T-helper 2 cell treated with Interferon-gamma antibody and Interleukin-4, amounts not matched to agents 5 μg/mL and 100 μg/mL, for 36 hours (primary cell): ENCODE measurements around the gene GNRH2.
"Not testable (repeated sequence)": the region's sequence is repeated elsewhere in the genome, so short reads cannot be mapped to it uniquely, and the experiment has no call there.

Experiments
- DNase-seq: peaks from one replicate; pipeline ENCODE4 v3.0.0; 2021; ENCODE audit warnings: low spot score
- H3K27ac Mint-ChIP-seq: one replicate; pipeline ENCODE4 v1.8.0; 2021; ENCODE audit warnings: mild to moderate bottlenecking, mixed read lengths
- H3K27me3 Mint-ChIP-seq: one replicate; pipeline ENCODE4 v1.8.0; 2021; ENCODE audit warnings: low read depth, mixed read lengths
- H3K36me3 Mint-ChIP-seq: one replicate; pipeline ENCODE4 v1.8.0; 2021; ENCODE audit warnings: low read depth, mixed read lengths
- H3K4me1 Mint-ChIP-seq: one replicate; pipeline ENCODE4 v1.8.0; 2021; ENCODE audit warnings: low read depth, mixed read lengths
- H3K4me3 Mint-ChIP-seq: one replicate; pipeline ENCODE4 v1.8.0; 2022; ENCODE audit warnings: mild to moderate bottlenecking, moderate library complexity, mixed read lengths
- H3K9me3 Mint-ChIP-seq: one replicate; pipeline ENCODE4 v1.8.0; 2021; ENCODE audit warnings: mixed read lengths

The GNRH2 gene

DNA sequence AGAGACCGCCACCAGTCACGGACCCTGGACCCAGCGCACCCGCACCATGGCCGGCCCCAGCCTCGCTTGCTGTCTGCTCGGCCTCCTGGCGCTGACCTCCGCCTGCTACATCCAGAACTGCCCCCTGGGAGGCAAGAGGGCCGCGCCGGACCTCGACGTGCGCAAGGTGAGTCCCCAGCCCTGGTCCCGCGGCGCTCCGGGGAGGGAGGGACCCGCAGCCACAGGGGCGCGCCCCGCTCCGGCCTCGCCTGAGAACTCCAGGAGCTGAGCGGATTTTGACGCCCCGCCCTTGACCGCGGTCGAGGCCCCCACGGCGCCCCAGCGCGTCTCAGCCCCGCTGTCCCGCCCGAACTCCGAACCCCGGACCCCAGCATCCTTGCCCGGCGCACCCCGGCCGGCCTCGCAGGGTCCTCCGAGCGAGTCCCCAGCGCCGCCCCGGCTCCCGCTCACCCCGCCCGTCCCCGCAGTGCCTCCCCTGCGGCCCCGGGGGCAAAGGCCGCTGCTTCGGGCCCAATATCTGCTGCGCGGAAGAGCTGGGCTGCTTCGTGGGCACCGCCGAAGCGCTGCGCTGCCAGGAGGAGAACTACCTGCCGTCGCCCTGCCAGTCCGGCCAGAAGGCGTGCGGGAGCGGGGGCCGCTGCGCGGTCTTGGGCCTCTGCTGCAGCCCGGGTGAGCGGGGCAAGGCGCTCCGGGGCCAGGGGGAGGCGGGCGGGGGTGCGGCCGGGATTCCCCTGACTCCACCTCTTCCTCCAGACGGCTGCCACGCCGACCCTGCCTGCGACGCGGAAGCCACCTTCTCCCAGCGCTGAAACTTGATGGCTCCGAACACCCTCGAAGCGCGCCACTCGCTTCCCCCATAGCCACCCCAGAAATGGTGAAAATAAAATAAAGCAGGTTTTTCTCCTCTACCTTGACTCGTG lies 28.4 kb downstream of the GNRH2 start, which contains the start of gene OXT:
Gene OXT (plus strand): TSS at position 11 of the 920 bp plus-strand sequence. CDS start 36 bp downstream, at position 47.
- Mint-ChIP-seq H3K36me3 (peaks cover 2% of the 10 kb centered on the region), H3K27me3 (peaks cover 7% of the 10 kb centered on the region), H3K4me1 (peaks cover 21% of the 10 kb centered on the region), H3K4me3 (peak within 1 kb of the TSS; percentile 81), H3K9me3 (no peaks in the 10 kb centered on the region), H3K27ac (peak within 1 kb of the TSS; percentile 65)
- DNase-seq, result peak; percentile 41

DNA sequence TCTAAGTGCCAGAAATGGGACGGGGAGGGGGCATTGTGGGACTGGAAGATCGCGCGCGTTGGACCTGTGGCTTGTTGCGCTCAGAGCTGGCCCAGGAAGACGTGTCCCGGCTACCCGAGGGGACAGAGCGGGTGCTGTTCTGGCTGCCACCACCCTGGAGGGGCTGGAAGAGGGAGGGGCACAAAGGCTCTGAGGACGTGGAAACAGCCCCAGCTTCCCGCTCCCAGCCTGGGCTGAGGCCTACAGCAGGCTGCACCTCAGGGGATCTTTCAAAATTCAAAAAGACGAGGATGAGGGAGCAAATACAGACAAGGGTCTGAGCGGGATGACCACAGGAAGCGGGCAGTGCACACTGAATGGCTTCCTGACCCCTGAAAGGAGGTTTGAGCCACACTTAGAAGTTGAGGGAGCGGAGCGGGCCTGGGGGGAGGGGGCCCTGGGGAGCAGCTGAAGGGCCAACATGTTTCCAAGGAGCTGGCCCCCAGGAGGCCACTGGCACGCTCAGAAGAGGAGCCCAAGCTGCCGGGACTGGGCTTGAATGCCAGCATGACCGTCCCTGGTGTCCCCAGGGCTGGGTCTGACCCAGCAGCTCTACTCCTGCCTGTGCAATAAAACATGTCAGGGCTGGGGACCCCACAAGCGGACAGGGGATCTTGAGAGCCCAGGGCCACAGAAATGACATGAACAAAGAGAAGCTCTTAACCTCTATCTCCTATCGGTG lies 29.3 kb downstream of the GNRH2 start:
- Mint-ChIP-seq H3K36me3 (peaks cover 2% of the 10 kb centered on the region), H3K4me1 (peaks cover 26% of the 10 kb centered on the region), H3K4me3 (peak overlapping the region; percentile 81), H3K9me3 (peaks cover 2% of the 10 kb centered on the region), H3K27me3 (peaks cover 7% of the 10 kb centered on the region), H3K27ac (peak overlapping the region; percentile 65)
- DNase-seq, result no peak

DNA sequence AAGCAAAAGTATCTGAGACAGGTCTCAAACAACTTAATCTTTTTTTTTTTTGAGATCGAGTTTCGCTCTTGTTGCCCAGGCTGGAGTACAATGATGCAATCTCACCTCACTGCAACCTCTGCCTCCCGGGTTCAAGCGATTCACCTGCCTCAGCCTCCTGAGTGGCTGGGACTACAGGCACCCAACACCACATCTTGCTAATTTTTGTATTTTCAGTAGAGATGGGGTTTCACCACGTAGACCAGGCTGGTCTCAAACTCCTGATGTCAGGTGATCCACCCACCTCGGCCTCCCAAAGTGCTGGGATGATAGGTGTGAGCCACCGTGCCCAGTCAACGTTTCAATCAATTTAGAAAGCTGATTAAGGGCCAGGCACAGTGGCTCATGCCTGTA lies 29.8 kb downstream of the GNRH2 start:
- H3K27me3 Mint-ChIP-seq, H3K27ac Mint-ChIP-seq, H3K36me3 Mint-ChIP-seq, DNase-seq, H3K9me3 Mint-ChIP-seq: not testable (repeated sequence)
- Mint-ChIP-seq H3K4me1 (peaks cover 30% of the 10 kb centered on the region), H3K4me3 (peak overlapping the region; percentile 9)

DNA sequence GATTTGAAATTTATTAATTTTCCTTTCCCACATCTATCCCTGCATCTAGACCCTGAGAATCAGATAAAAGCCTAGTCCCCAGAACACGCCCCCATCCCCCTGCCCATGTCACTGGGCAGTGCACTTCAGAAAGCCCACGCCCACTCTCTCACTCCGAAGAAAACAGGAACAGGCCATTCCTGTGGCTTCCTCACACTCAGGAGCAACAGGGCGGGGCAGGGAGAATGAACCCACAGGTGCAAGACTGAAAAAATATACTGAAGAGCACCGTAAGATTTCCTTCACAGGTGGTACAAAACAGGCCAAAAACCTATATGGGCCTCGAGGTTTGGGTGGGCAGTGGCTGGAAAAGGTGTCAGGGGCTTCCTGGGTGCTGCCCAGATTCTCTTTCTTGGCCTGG lies 31.4 kb downstream of the GNRH2 start:
- no peak for DNase-seq
- Mint-ChIP-seq H3K27me3 (peaks cover 9% of the 10 kb centered on the region), H3K9me3 (peaks cover 5% of the 10 kb centered on the region), H3K4me1 (peaks cover 30% of the 10 kb centered on the region), H3K27ac (no peak overlapping the region), H3K36me3 (peaks cover 4% of the 10 kb centered on the region), H3K4me3 (peak overlapping the region; percentile 5)

DNA sequence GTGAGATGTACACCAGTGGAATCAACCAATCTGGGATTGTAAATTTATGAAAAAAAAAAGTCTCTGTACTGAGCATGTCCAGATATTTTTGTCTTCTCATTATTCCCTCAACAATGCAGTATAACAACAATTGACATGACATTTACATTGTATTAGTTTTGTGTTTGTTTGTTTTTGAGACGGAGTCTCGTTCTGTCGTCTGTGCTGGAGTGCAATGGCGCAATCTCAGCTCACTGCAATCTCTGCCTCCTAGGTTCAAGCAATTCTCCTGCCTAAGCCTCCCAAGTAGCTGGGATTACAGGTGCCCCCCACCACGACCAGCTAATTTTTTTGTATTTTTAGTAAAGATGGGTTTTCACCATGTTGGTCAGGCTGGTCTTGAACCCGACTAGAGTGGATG lies 31.9 kb downstream of the GNRH2 start:
- peaks cover 14% of the 10 kb centered on the region for H3K27me3 Mint-ChIP-seq
- H3K4me1 Mint-ChIP-seq, result peaks cover 30% of the 10 kb centered on the region
- not testable (repeated sequence) for H3K27ac Mint-ChIP-seq, H3K4me3 Mint-ChIP-seq, H3K36me3 Mint-ChIP-seq, H3K9me3 Mint-ChIP-seq, DNase-seq

DNA sequence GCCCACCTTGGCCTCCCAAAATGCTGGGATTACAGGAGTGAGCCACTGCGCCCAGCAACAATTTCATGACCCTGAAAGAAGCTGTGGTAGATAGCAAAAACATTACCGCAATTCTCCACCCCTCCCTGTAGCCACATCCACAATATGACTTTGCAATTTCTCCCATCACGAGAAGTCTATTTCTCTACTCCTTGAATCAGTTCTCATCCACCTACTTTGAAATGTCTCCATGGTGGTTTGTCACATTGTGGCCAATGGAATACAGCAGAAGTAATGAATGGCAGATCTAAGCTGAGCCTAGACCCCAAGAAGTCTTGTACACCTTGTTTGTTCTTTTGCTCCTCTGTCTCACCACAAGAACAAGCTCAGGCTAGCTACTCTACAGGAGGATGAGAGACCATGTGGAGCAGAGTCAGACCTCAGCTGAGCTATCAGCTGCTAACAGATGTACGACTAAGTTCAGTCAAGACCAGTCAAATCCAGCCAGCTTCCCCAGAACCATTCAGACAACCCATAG lies 34.3 kb downstream of the GNRH2 start:
- no peak for DNase-seq
- peaks cover 29% of the 10 kb centered on the region for H3K27me3 Mint-ChIP-seq
- peak overlapping the region; percentile 44 for H3K4me3 Mint-ChIP-seq
- peak overlapping the region; percentile 78 for H3K27ac Mint-ChIP-seq
- peaks cover 2% of the 10 kb centered on the region for H3K36me3 Mint-ChIP-seq
- H3K9me3 Mint-ChIP-seq, result peaks cover 5% of the 10 kb centered on the region
- H3K4me1 Mint-ChIP-seq, result peaks cover 24% of the 10 kb centered on the region

DNA sequence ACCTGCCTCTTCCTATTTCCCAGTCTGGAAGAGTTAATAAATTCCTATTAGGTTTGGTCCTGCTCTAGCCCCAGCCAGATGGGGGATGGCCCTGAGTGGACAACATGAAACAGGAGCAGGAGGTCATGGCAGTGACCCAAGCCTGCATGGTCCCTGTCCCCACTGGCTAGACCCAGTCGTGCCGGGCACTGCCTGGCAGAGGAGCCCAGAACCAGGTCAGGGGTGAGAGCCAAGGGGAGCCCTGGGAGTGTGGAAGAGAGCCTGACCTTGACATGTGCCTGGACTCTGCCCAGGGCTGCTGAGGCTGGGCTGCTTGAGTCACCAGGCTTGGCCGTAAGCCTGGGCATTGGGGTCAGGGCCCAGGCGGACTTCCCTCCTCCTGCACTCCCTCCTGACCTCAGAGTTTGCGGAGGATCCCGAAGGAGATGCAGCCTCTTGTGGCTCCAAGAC lies 37.5 kb downstream of the GNRH2 start:
- no peak overlapping the region for H3K4me3 Mint-ChIP-seq
- no peak for DNase-seq
- no peak overlapping the region for H3K27ac Mint-ChIP-seq
- H3K4me1 Mint-ChIP-seq, result peaks cover 16% of the 10 kb centered on the region
- peaks cover 49% of the 10 kb centered on the region for H3K27me3 Mint-ChIP-seq
- H3K36me3 Mint-ChIP-seq, result peaks cover 2% of the 10 kb centered on the region
- H3K9me3 Mint-ChIP-seq, result peaks cover 5% of the 10 kb centered on the region

DNA sequence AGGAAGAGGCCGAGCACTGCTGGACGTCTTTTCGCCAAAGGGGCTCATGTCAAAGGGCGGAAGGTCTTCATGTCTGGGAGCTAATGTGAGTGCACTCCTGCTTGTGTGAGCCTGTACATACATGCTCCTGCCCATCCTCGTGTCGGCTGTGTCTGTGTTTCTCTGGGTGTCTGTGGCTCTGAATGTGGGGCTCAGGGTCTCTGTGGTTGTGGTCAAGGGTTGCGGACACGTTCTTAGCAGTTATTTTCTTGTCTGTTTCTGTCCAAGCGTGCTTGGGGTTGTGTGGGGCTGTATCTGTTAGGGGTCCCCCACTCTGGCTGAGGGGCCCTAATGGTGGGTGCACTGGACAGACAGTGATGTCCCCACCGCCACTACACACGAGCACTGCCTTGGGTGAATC lies 38.2 kb downstream of the GNRH2 start:
- Mint-ChIP-seq H3K4me3 (peak overlapping the region; percentile 57), H3K27me3 (peaks cover 49% of the 10 kb centered on the region), H3K36me3 (peaks cover 2% of the 10 kb centered on the region), H3K27ac (no peak overlapping the region), H3K9me3 (peaks cover 5% of the 10 kb centered on the region), H3K4me1 (peaks cover 16% of the 10 kb centered on the region)
- no peak for DNase-seq

DNA sequence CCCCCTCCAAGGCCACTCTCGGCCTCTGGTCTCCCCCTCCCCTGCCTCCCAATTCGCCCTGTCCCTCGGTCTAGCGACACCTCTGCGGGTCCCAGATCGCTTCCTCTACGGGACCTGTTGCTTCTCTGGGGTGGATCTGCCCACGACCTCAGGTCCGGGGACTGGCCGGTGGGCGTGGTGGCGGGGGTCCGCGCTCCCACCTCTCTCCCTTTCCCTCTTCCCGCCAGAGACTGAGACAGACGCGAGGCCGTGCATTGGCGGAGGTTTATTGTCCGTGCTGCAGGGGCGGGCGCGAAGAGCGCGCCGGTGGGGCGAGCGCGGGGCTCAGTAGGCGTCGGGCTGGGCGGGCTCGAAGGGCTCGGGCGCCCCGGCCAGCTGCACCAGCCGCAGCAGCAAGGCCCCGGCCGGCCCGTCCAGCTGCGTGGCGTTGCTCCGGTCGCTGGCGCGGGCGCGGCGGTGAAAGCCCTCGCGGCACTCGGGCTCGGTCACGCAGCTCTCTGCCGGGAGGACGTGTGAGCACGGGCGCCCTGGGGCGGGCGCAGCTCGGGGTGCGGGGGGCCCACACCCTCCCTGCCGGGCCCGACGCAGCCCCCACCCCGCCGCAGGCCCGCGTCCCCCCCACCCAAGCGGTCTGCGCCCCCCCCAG lies 39.0 kb downstream of the GNRH2 start:
- Mint-ChIP-seq H3K4me1 (peaks cover 11% of the 10 kb centered on the region), H3K27ac (no peak overlapping the region), H3K9me3 (peaks cover 5% of the 10 kb centered on the region), H3K4me3 (peak overlapping the region; percentile 57), H3K36me3 (peaks cover 2% of the 10 kb centered on the region), H3K27me3 (peaks cover 49% of the 10 kb centered on the region)
- no peak for DNase-seq

DNA sequence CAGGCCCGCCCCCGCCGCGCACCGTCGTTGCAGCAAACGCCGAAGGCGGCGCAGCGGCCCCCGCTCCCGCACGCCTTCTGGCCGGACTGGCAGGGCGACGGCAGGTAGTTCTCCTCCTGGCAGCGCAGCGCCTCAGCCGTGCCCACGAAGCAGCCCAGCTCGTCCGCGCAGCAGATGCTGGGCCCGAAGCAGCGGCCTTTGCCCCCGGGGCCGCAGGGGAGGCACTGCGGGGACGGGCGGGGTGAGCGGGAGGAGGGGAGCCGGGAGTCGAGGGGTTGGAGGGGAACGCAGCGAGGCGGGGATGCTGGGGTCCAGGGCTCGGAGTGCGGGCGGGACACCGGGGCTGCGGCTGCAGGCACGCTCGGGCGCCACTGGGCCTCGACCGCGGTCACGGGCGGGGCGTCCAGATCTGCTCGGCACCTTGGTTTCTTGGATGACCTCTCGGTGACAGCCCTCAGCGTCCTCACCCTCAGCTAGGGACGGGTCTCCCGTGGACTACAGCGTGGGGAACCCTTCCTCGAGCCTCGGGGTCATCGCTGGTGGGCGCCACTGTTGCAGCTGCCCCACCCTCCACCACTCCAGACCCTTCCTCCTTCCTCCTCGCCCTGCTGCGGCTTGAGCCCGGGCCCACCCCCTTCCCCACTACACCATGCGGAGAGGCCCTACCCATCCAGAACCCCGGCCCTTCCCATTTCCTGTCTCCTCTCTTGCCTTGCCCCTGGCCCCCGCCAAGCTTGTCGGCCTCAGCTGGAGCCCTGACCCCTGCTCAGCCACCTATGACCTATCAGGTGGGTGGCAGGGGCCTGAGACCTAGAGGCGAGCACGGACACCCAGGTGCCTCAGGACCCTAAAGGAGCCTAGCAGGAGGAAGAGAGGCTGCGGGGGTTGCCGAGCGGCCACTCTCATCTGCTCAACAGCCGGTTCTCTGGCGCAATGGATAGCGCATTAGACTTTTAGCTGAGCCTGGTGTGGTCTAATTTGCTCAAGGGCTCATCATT lies 39.8 kb downstream of the GNRH2 start:
- Mint-ChIP-seq H3K36me3 (no peaks in the 10 kb centered on the region), H3K9me3 (no peaks in the 10 kb centered on the region), H3K4me1 (peaks cover 5% of the 10 kb centered on the region), H3K27ac (no peak overlapping the region), H3K27me3 (peaks cover 49% of the 10 kb centered on the region), H3K4me3 (peak overlapping the region; percentile 41)
- no peak for DNase-seq

DNA sequence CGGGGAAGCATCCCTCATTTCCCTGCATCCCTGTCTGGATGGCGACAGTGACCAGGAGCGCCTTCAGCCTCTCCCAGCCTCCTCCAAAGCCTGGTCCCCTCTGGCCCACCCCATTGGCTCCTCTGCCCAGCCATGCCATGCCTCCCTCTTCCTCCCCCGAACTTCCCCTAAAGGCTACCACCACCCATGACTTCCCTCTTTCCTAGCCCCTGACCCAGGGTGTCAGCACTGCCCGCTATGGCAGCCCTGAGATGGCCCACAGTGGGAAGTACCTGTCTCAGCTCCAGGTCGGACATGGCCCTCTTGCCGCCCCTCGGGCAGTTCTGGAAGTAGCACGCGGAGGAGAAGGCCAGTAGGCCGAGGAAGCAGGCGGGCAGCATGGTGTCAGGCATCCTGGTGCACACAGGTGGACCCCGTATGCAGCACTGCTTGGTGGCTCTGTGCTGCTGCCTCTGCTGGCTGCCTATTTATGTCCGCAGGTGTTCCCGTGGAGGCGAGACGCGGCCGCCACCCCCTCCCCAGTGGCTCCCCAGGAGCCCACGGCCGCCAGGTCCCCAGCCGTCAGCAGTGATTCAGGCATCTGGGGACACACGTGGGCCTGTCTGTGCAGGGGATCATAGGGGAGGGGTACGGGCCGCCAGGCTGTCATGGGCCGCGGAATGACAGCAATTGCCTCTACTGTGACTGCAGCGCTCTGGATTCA lies 41.0 kb downstream of the GNRH2 start, which contains the start of gene AVP:
Gene AVP (minus strand): TSS at position 442 of the 703 bp plus-strand sequence. CDS start 50 bp downstream, at position 392.
- H3K27ac Mint-ChIP-seq, result no peak within 1 kb of the TSS
- no peaks in the 10 kb centered on the region for H3K9me3 Mint-ChIP-seq
- peak within 1 kb of the TSS; percentile 41 for H3K4me3 Mint-ChIP-seq
- peaks cover 50% of the 10 kb centered on the region for H3K27me3 Mint-ChIP-seq
- DNase-seq, result no peak
- peaks cover 7% of the 10 kb centered on the region for H3K4me1 Mint-ChIP-seq
- H3K36me3 Mint-ChIP-seq, result no peaks in the 10 kb centered on the region

DNA sequence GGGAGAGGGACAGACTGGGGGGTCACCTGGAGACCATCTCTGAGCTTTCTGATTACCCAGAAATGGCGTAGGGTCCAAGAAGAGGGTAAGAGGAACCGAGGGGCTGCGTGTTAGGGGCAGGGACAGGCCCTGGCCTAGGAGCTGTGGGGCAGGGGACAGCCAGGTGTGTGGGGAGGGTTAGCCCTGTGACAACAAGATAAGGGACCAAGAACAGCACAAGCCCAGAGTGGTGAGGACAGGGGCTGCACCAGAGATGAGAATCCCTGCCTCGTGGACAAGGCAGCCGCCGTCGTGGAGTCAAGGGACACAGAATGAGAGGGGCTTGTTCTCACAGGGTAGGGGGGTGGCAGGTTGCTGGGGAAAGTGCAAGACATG lies 41.6 kb downstream of the GNRH2 start:
- no peak overlapping the region for H3K27ac Mint-ChIP-seq
- no peaks in the 10 kb centered on the region for H3K9me3 Mint-ChIP-seq
- no peak for DNase-seq
- H3K27me3 Mint-ChIP-seq, result peaks cover 54% of the 10 kb centered on the region
- no peak overlapping the region for H3K4me3 Mint-ChIP-seq
- no peaks in the 10 kb centered on the region for H3K36me3 Mint-ChIP-seq
- H3K4me1 Mint-ChIP-seq, result peaks cover 7% of the 10 kb centered on the region
